OCI-LY7 (cell line): ENCODE results near the gene MACF1.
"Not testable (repeated sequence)": the region's sequence is repeated elsewhere in the genome, so short reads cannot be mapped to it uniquely, and the experiment has no call there.

Source experiments
- EZH2phosphoT487 ChIP-seq: fragments of 200-600 bp; sonication (generic); IDR thresholded peaks from 2 replicates; pipeline ENCODE4 v1.6.1; 2018; ENCODE audit warnings: low read depth, borderline replicate concordance, mild to moderate bottlenecking, mixed run types, antibody characterized with exemption, low read length, moderate library complexity, mixed read lengths
- TF ChIP-seq, protein P1 (sequence below): fragments of 200-600 bp; sonication (generic); conservative IDR thresholded peaks from 2 replicates; pipeline ENCODE4 v1.5.1; 2014; ENCODE audit warnings: mild to moderate bottlenecking, antibody characterized with exemption, low read length, moderate library complexity, mixed read lengths

DNA sequence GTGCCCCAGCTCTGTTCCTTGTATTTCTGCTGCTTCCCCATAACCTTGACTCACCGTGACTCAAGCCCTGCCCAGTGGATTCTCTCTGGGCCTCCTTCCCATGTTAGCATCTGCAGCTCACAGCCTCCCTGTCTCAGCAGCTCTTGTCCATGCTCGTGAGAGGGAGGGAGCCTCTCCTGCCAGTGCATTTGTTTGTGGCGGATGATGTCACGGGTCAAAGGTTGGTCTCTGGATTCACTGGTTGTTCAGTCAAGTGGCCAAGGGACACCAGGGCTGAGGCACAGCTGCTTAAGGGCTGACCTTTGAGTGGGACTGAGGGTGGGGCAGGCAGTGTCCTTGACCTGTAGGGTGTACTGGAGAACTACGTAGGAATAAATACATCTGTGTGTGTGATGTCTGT lies 314.9 kb downstream of the MACF1 start:
- TF ChIP-seq, protein P1, sequence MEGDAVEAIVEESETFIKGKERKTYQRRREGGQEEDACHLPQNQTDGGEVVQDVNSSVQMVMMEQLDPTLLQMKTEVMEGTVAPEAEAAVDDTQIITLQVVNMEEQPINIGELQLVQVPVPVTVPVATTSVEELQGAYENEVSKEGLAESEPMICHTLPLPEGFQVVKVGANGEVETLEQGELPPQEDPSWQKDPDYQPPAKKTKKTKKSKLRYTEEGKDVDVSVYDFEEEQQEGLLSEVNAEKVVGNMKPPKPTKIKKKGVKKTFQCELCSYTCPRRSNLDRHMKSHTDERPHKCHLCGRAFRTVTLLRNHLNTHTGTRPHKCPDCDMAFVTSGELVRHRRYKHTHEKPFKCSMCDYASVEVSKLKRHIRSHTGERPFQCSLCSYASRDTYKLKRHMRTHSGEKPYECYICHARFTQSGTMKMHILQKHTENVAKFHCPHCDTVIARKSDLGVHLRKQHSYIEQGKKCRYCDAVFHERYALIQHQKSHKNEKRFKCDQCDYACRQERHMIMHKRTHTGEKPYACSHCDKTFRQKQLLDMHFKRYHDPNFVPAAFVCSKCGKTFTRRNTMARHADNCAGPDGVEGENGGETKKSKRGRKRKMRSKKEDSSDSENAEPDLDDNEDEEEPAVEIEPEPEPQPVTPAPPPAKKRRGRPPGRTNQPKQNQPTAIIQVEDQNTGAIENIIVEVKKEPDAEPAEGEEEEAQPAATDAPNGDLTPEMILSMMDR = not testable (repeated sequence)
- TF ChIP-seq EZH2phosphoT487 = not testable (repeated sequence)
